Mucosa of rectum (tissue), 2 donors: Measurements from ENCODE around the gene SAPCD2.

Experiments used
- H3K27ac ChIP-seq, 2 donors: one replicate each; pipeline ENCODE4 v1.7.0; 2013; ENCODE audit warnings: inconsistent platforms in 2 of 2, low read depth in 2 of 2, low read length in 2 of 2
- H3K27me3 ChIP-seq, 2 donors: one replicate each; pipeline ENCODE4 v1.7.0; 2013; ENCODE audit warnings: low read length in 2 of 2; ENCODE audit not compliant: control insufficient read depth in 2 of 2, insufficient read depth in 2 of 2
- H3K36me3 ChIP-seq, 2 donors: one replicate each; pipeline ENCODE4 v1.7.0; 2013; ENCODE audit warnings: low read length in 2 of 2; ENCODE audit not compliant: control insufficient read depth in 2 of 2, insufficient read depth in 2 of 2
- H3K4me1 ChIP-seq, 2 donors: one replicate each; pipeline ENCODE4 v1.7.0; 2013; ENCODE audit warnings: low read length in 2 of 2, mild to moderate bottlenecking in 1 of 2; ENCODE audit not compliant: control insufficient read depth in 2 of 2, insufficient read depth in 2 of 2
- H3K4me3 ChIP-seq, 2 donors: one replicate each; pipeline ENCODE4 v1.7.0; 2013; ENCODE audit warnings: low read length in 2 of 2
- H3K9ac ChIP-seq, 2 donors: one replicate each; pipeline ENCODE4 v1.7.0; 2013; ENCODE audit warnings: low read length in 2 of 2, low read depth in 1 of 2, mild to moderate bottlenecking in 1 of 2
- H3K9me3 ChIP-seq, 2 donors: one replicate each; pipeline ENCODE4 v1.7.0; 2013; ENCODE audit warnings: low read length in 2 of 2; ENCODE audit not compliant: control insufficient read depth in 2 of 2
- donor health status: healthy.
- donor health status: Normal muscosa, but diverticular disease.

Gene SAPCD2

DNA sequence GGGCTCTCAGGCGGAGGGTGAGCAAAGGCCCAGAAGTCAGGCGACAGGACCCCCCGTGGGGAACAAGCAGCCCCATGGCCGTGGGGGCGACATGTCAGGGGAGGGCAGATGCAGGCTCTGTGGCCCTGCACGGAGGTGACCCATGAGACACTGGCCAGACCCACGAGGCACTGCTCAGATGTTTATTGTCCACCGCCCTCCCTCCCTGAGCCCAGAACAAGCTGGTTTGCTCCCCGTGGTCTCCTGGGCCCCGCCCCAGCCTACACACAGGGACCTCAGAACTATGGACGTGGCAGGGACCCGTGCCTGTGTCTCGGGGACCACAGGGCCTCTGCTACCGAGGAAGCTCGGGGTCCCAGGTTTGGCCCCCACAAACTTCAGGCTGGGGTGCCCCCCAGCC is 40.4 kb downstream of the SAPCD2 start:
- Histone ChIP-seq H3K4me3 (no peak overlapping the region), H3K9ac (no peak overlapping the region), H3K27ac (no peak overlapping the region), H3K27me3 (no peaks in the 10 kb centered on the region), H3K36me3 (no peaks in the 10 kb centered on the region), H3K9me3 (no peaks in the 10 kb centered on the region), H3K4me1 (peaks cover 49 to 52% of the 10 kb centered on the region in 2 donors)

DNA sequence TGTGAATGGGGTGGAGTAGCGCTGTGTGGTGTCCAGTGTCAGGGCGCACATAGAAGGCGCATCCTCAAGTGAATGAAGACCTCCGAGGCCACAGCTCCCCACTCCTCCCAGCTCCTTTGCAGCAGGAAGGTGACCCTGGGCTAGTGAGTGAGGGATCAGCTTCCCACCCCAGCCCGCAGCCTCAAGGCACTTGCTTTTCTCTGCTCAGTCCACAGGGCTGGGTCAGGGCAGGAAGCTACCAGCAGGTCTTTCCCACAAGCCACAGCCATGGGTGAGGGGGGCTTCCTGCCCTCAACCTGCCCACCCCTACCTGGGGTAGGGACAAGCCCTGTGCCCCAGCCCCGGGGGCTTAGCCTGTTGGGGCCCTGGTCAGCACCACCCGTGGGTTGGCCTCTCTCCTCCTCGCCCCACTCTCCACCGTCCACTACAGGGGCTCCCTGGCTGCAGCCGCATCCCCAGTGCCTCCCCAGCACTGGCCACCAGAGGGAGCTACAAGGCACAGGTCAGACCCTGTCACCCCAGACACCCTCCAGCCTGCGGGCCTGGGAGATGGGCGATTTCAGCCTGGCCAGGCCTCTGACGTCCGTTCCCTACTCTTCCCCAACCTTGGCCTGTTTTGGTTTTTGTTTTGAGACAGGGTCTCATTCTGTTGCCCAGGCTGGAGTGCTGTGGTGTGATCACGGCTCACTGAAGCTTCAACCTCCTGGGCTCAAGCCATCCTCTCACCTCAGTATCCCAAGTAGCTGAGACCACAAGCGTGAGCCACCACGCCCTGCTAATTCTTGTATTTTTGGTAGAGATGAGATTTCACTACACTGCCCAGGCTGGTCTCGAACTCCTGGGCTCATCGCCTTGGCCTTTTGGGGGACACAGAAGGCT is 41.1 kb downstream of the SAPCD2 start:
- no peaks in the 10 kb centered on the region for H3K9me3 ChIP-seq
- H3K4me1 ChIP-seq: peaks cover 42 to 45% of the 10 kb centered on the region in 2 donors
- H3K9ac ChIP-seq: peak overlapping the region in 1 of 2 donors; percentile 83
- H3K4me3 ChIP-seq: peak overlapping the region; percentile 57 to 69
- no peaks in the 10 kb centered on the region for H3K36me3 ChIP-seq
- H3K27ac ChIP-seq: no peak overlapping the region
- H3K27me3 ChIP-seq: no peaks in the 10 kb centered on the region

DNA sequence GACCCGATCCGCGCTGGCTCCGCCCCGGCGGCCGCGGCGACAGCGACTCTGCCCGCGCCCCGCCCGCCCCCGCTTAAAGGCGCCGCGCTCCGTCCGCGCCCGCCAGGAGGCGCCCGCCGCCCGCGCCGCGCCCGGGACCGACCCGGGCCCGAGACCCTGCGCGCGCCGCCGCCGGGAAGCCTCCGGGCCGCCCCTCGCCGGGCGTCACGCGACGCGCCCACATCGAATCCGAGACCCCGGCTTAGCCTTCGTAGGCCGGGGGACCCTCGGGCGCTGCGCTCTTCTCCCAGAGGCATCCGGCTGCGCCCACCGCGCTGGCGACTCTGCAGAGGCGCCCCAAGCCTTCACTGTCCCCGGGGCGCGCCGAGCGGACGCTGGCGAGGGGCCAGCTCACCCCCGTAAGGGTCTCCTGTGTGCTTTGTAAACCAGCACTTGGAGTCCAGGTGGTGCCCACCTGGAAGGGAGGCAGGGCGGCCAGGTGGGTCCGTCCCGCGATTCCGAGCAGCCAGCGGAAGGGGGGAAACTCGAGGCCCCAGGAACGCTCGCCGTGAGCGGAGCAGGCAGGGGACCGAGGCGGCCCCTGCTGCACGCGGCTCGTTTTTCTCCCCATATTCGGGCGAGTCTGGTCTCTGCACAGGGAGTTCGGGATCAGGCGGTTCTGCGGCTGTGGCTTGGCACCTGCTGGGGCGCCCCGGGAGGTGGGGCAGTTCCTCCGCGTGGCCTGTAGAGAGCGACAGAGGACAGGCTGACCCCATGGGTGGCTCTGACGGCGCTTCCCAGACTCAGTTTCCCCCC is 41.9 kb downstream of the SAPCD2 start:
- peaks cover 42 to 45% of the 10 kb centered on the region in 2 donors for H3K4me1 ChIP-seq
- H3K9me3 ChIP-seq: no peaks in the 10 kb centered on the region
- H3K4me3 ChIP-seq: peak overlapping the region; percentile 57 to 69
- no peaks in the 10 kb centered on the region for H3K36me3 ChIP-seq
- H3K27me3 ChIP-seq: no peaks in the 10 kb centered on the region
- peak overlapping the region in 1 of 2 donors; percentile 21 for H3K27ac ChIP-seq
- H3K9ac ChIP-seq: peak overlapping the region; percentile 60 to 83

DNA sequence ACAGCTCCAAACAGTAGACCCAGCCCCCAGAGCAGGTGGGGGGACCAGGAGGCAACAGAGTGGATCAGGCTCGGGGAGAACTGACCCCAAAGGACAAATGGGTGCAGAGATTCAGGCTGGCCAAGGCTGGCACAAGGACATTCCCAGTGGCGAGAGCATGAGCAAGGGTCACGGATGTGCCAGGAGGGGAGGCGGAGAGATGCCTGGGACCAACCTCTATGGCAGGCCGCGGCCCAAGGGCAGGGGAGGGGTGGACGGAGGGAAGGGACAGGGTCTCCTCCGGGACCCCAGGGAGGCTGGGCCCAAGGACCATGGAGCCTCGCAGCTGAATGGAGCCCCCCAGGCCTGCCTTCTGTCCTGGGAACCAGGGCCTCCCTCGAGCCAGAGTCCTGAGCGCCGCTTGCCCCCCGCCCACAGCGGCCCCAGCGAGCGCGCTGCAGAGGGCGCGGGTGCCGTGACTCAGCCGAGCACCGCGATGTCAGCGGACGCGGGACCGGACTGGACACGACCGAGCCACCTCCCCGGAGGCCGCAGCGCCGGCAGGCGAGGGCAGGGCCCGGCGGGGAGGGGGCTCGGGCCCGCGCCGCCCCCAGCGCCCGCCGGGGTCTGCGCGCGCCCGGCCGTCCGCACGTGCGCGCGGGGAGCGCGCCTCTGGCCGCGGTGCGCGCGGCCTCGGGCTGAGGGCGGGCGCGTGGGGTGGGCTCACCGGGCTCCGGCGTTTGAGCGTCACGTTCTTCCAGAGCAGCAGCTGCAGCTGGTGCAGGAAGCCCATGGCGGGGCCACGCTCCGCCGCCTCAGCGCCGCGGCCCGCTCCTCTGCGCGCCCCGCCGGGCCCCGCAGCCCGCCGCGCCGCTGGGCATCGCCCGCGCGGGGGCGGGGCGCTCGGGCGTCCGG is 42.7 kb downstream of the SAPCD2 start, which contains the start of gene ABCA2:
Gene ABCA2, minus strand, starts transcription at position 869 of the 894 bp plus-strand sequence. Its CDS starts 97 bp downstream, at position 772.
- Histone ChIP-seq H3K9ac (peak within 1 kb of the TSS; percentile 60 to 83), H3K9me3 (no peaks in the 10 kb centered on the region), H3K4me1 (peaks cover 48 to 51% of the 10 kb centered on the region in 2 donors), H3K4me3 (peak within 1 kb of the TSS; percentile 57 to 69), H3K27me3 (no peaks in the 10 kb centered on the region), H3K27ac (peak within 1 kb of the TSS in 1 of 2 donors; percentile 21), H3K36me3 (no peaks in the 10 kb centered on the region)

DNA sequence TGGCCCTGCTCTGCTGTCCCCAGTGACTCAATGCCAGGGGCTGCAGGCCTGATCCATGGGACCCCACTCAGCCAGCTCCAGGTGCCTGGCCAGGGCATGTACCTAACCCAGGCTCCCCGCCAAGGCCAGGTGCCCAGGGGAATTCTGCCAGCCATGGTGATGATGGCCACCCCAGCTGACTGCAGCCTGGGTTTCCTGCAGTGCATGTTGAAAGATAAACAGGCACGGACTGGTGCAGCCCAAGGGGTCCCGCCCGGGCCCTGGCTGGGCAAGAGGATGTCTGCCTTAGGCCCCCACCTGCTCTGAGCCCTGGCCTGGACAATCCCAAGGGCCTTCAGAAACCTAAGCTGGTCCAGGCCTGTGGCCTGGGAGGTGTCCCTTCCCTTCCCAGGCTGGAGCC is 43.5 kb downstream of the SAPCD2 start:
- H3K4me3 ChIP-seq: peak overlapping the region; percentile 47 to 57
- H3K36me3 ChIP-seq: no peaks in the 10 kb centered on the region
- H3K9ac ChIP-seq: peak overlapping the region in 1 of 2 donors; percentile 55
- no peaks in the 10 kb centered on the region for H3K9me3 ChIP-seq
- no peak overlapping the region for H3K27ac ChIP-seq
- no peaks in the 10 kb centered on the region for H3K27me3 ChIP-seq
- peaks cover 51 to 53% of the 10 kb centered on the region in 2 donors for H3K4me1 ChIP-seq

DNA sequence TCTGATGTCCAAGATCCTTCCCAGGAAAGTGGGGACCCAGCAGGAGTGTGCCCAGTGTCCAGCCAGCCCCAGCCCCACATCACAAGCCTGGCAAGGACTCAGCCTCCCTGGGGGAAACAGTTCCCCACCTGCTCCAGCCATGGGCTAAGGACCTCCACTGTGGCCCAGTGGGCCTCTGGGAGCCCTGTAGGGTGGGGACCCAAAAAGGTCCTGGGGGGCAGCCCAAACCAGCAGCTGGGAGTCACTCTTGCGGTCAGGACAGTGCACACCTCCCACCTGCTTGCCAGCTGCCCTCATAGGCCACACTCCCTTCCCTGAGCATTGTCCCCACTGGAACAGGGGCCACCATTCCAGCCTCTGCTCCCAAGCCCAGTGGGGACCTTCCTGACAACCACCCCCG is 44.0 kb downstream of the SAPCD2 start:
- Histone ChIP-seq H3K36me3 (no peaks in the 10 kb centered on the region), H3K9ac (no peak overlapping the region), H3K9me3 (no peaks in the 10 kb centered on the region), H3K4me3 (no peak overlapping the region), H3K27me3 (no peaks in the 10 kb centered on the region), H3K4me1 (peaks cover 54% of the 10 kb centered on the region in 2 donors), H3K27ac (no peak overlapping the region)

DNA sequence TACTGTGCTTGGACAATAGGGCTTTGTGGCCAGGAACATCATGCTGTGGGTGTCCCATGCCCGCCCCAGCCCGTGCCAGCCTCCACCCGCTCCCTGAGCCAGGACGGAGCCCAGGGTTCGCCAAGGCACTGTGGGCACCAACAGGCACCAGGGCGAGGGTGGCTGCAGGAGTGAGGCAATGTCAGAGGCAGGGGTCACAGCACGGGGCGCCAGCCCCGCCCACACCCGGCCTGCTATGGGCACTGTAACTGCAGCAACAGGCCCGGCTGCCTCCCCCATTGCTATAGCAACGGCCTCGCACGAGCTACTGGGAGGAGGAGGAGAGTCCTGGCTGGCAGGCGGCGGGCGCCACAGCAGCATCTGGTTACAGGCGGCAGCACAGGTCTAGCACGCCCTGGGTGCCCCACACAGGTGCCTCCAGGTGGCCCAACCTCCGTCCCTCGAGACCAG is 44.8 kb downstream of the SAPCD2 start:
- no peak overlapping the region for H3K4me3 ChIP-seq
- no peaks in the 10 kb centered on the region for H3K9me3 ChIP-seq
- H3K27me3 ChIP-seq: no peaks in the 10 kb centered on the region
- H3K36me3 ChIP-seq: no peaks in the 10 kb centered on the region
- no peak overlapping the region for H3K9ac ChIP-seq
- H3K27ac ChIP-seq: no peak overlapping the region
- H3K4me1 ChIP-seq: peaks cover 46 to 55% of the 10 kb centered on the region in 2 donors

DNA sequence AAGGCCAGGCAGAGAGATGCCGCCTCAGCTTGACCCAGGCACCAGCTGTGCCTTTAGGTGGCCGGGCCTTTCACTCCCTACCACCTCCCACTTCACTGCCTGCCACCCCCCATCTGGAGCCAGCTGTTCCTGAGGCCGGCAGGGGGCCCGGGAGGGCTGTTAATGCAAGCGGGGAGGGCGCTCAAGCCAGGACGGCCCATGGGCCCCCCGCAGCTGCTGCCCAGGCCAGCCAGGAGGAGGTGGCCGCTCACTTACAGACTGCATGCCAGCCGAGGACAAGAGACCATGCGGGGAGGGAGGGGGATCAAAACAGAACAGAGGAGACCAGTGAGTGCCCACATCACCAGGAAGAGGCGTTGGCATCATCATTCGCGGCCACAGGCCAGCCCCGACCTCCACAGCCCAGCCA is 46.8 kb downstream of the SAPCD2 start:
- H3K9ac ChIP-seq: no peak overlapping the region
- H3K27ac ChIP-seq: no peak overlapping the region
- H3K4me3 ChIP-seq: no peak overlapping the region
- H3K27me3 ChIP-seq: no peaks in the 10 kb centered on the region
- peaks cover 29 to 39% of the 10 kb centered on the region in 2 donors for H3K4me1 ChIP-seq
- H3K36me3 ChIP-seq: no peaks in the 10 kb centered on the region
- H3K9me3 ChIP-seq: no peaks in the 10 kb centered on the region

DNA sequence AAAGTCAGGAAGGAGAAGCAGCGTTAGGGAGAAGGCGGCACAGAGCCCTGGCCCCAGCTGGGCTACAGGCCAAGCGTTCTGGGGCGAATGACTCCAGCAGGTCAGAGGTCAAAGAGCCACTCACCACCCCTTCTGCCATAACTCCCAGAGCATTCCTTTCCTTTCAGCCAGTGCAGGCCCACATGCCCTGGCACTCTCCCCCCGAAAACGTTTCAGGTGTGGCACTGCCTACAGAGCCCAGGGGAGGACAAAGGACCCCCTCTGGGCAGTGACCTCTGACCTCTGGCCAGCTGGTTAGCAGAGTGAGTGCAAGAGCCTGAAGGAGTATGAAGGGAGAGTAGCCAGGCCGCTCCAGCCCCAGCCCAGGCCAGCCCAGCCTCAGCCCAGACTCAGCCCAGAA is 47.2 kb downstream of the SAPCD2 start:
- peaks cover 26 to 36% of the 10 kb centered on the region in 2 donors for H3K4me1 ChIP-seq
- no peaks in the 10 kb centered on the region for H3K36me3 ChIP-seq
- peak overlapping the region in 1 of 2 donors; percentile 2 for H3K9ac ChIP-seq
- no peaks in the 10 kb centered on the region for H3K27me3 ChIP-seq
- no peaks in the 10 kb centered on the region for H3K9me3 ChIP-seq
- H3K4me3 ChIP-seq: no peak overlapping the region
- H3K27ac ChIP-seq: no peak overlapping the region
